HG03439 (cell line): ENCODE results near the gene RRAS.

Source experiments
- ATAC-seq: cut with Tn5 transposase; IDR thresholded peaks from one replicate; pipeline ENCODE4 v1.9.1; 2021; ENCODE audit warnings: mild to moderate bottlenecking, moderate library complexity; ENCODE audit not compliant: unreplicated experiment

RRAS gene

GRCh38 chr19:49677231-49677900, 37.4 kb upstream of the RRAS start, which contains the start of gene PRMT1:
Gene PRMT1, plus strand, starts transcription at chr19:49677271. Its CDS starts 10 bp downstream, at chr19:49677281.
- ATAC-seq = no peak

DNA sequence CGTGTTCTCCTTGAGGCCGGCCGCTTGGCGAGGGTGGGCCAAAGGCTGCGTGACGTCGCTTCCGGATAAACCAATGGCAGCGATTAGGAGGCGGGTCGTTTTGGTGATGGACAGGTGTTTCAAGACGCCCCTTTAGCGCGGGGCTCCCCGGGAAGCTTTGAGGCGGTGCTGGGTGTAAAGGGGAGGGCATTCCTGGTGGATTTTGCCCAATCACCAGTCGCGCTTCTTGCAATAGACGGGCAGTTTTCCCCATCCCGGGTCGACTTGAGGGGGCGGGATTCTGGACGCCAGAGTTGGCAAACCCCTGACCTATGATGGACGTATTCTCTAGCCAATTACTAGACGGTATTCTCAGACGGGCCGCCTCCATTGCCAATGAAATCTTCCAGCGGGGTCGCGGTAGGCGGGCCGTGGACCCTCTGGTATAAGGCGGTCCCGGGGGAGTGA, 36.9 kb upstream of the RRAS start:
- ATAC-seq = peak; percentile 63

GRCh38 chr19:49676136-49676783, 36.3 kb upstream of the RRAS start:
- ATAC-seq = peak; percentile 27

DNA sequence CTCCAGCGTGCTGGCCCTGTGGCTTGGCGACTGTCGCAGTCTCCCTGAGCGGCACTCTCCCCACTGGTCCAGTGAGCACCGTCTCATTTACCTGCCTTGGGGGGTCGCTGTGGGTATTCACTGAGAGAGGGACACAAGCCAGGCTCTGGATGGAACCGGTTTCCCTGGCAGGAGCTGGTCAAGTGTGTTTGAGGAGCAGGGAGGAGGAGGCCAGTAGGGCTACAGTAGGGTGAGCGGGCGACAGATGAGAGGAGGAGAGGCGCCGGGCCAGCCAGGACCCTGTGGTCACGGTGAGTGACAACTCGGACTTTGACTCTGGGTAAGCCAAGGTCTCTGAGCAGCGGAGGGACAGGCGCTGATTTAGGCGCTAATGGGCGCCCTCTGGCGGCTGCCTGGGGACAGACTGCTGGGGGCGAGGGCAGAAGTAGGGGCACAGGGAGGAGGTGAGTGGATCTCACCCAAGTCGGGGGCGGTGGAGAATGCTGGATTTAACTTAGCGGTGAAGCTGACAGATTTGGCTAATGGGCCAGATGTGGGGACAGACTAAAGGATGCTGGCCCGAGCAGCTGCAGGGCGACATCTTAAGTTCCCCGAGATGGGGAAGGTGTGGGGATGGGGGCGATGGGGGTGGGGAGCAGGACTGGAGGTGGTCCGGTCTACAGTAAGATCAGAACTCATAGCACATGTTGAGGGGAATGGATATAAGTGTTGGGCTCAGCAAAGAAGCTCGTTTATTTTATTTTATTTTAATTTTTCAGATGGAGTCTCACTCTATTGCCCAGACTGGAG, 32.4 kb upstream of the RRAS start:
- no peak for ATAC-seq

DNA sequence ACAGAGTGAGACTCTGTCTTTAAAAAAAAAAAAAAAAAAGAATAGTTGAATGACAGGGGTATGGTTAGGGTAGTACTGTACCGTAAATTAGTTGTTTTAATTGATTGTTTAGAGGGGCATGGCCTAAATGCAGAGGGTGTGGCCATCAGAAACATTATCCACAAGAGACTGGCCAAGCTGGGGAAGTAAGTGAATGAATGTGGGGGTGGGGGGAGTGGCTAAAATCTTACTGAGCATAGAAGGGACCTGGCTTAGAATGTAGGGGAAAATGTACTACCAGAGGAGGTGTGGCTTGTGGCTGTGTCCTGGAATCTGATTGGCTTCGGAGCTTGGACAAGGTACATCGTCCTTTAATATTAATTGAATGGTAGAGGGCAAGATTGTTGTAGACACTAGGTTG, 29.6 kb upstream of the RRAS start:
- no peak for ATAC-seq

DNA sequence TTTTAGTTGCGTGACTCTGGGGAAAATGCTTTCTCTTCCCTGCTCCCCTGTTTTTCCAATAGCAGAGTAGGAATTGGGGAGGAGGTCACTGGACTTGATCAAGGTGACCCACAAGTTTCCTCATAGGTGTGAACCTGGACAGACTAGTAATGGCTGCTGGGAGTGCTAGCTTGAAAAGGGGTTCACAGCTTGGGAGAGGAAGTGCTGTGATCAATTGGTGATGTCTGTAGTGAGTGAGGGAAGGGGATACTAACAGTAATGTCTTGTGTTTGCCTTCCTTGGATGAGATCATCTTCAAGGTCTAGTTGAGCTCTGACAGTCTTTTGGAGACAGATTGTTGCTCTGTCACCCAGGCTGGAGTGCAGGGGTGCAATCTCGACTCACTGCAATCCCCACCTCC, 27.5 kb upstream of the RRAS start:
- no peak for ATAC-seq

DNA sequence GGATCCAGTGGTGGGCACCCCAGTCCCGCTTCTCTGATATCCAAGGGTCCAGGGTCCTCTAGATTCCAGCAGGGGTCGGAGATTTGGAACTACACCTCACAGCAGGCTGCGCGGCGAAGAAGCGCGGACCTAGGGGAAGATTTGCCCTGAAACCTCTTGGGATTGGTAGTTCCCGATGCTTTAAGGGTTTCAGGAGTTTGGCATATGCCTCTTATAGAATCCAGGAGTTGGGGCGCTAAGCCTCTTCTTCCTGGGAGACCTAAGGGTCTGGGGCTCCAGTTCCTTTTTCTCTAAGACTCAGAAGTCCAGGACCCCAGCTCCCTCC, 26.1 kb upstream of the RRAS start:
- no peak for ATAC-seq

GRCh38 chr19:49665351-49666119, 25.6 kb upstream of the RRAS start, which contains the start of the genes BCL2L12 and IRF3:
Gene BCL2L12, plus strand, starts transcription at chr19:49665933. Its CDS starts 760 bp downstream, at chr19:49666693.
Gene IRF3, minus strand, starts transcription at chr19:49665857. Its CDS starts 1,019 bp downstream, at chr19:49664838.
- ATAC-seq = peak; percentile 78

DNA sequence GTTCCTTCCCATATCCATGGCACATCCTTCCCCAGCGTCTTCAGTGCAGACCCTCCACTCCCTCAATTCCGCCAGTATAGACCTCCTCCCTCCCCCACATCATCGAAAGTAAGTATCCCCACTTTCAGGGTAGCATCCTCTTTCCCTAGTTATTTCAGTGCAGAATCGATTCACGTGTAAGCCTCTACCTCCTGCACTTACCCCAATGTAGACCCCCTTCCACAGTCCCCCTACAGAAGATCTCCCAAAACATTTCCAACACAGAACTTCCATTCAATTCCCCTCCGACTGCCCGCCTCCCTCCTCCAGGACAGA, 25.1 kb upstream of the RRAS start:
- ATAC-seq = no peak

- ATAC-seq = peak; percentile 32
Observed at GRCh38 chr19:49664171-49665035, 24.5 kb upstream of the RRAS start.

DNA sequence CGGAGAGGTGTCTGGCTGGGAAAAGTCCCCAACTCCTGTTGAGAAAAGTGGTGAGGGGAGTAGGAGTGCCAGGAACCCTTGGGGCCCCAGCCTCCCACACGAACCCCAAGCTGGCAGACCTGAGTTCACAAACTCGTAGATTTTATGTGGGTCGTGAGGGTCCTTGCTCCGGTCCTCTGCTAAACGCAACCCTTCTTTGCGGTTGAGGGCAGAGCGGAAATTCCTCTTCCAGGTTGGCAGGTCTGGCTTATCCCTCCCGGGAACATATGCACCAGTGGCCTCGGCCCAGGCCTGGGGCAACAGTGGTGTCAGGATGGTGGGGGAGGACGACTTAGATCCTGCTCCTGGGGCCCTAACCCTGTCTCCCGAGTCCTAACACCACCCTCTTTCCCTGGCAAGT, 23.3 kb upstream of the RRAS start:
- no peak for ATAC-seq

DNA sequence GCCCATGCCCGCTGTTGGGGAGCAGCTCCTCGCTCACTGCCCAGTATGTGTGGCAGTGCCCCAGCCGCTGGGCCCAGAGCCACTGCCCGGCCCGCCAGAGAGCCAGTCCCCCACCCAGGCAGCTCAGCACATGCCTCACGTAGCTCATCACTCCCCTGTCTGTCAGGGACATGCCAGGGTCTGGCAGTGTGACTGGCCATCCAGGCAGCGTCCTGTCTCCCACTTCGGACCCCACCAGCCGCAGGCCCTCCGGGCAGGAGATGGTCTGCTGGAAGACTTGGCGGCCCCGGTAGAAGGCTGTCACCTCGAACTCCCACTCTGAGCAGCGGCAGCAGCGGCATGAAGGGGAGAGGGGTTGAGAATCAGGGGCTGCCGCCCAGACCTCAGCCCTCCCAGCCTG, 22.1 kb upstream of the RRAS start:
- ATAC-seq = no peak

GRCh38 chr19:49660338-49660961, 20.5 kb upstream of the RRAS start:
- ATAC-seq = no peak

- no peak for ATAC-seq
Observed at GRCh38 chr19:49658566-49659442, 18.9 kb upstream of the RRAS start.

DNA sequence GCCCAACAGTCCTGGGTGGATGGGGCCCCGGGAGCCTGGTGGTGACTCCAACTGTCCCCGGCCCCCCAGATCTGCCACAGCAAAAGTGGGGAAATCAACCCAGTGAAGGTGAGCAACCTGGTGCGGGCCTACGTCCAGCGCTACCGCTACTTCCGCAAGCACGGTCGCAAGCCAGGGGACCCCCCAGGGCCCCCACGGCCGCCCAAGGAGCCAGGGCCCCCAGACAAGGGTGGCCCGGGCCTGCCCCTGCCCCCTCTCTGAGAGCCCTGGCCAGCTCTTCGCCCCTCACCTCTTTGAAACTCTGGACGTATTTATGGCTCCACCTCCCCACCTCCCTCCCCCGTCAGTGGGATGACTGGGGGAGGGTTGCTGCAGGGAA, 18.2 kb upstream of the RRAS start:
- ATAC-seq = no peak

DNA sequence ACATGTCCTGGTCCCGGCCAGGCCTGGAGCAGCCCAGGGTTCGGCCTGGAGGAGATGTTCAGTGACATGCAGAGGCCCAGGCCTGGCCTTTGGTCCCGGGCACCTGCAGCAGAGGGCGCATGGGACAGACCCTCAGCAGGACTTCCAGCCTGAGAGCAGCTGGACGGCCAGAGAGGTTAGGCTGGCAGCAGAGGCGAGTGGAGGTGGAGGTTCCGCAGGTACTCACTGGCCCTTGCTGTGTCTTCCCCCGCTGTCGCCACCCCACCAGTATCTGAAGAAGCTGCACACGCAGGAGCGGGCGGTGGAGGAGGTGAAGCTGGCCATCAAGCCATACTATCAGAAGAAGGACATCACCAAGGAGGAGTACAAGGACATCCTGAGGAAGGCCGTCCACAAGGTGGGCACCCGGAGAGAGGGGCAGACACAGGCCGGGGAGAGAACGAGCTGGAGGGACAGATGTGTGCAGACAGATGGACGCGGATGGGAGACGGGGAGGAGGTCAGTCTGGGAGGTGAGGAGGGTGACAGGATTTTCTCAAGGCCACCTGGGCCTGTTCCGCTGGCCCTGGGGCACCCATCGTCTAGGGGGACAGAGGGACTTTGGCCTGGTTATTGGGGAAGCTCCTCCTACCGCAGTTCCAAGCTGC, 17.7 kb upstream of the RRAS start:
- ATAC-seq = no peak

- no peak for ATAC-seq
Observed at GRCh38 chr19:49656456-49657109, 16.6 kb upstream of the RRAS start.
